A549 (cell line): ENCODE results near the gene RUNX1. TPM values are rescaled to one million over a fixed set of nuclear protein-coding genes. Genes with fewer than 3 reads are reported as not detected.

ENCODE experiments used
- ATAC-seq, 2 experiments: fragments of 200-7000 bp in 1 of 2; fragments of >200 bp in 1 of 2; cut with Nextera tagmentation in 1 of 2; cut with Tn5 transposase in 1 of 2; 3 replicates each; pipeline versions ENCODE4 v1.8.0 to v1.9.1; 2018 to 2020; ENCODE audit warnings: mild to moderate bottlenecking in 1 of 2, moderate library complexity in 1 of 2
- CTCF ChIA-PET: fragments of 300-600 bp; sonication (Branson Sonifier 250); formaldehyde crosslinking; extraction: SDS; loops from one replicate; lab custom pipeline; 2021; ENCODE audit warnings: antibody characterized with exemption, inconsistent platforms; lab: Yijun Ruan, JAX
- POLR2A ChIA-PET: fragments of 350-600 bp; formaldehyde crosslinking; extraction: SDS; loops from one replicate; lab custom pipeline; 2021; ENCODE audit warnings: antibody characterized with exemption, inconsistent platforms; lab: Yijun Ruan, JAX
- DNase-seq, 2 experiments: peaks; one replicate each; pipeline versions ENCODE4 v3.0.0 to v3.0.0-alpha.2; 2011 to 2016; ENCODE audit warnings: low read depth in 1 of 2, low spot score in 1 of 2
- FAIRE-seq: peaks from 2 replicates; lab custom pipeline; 2011; peaks lifted over from hg19 to GRCh38; lab: Jason Lieb, UNC
- H3K27ac ChIP-seq, 2 experiments: fragments of >200 bp; sonication (Bioruptor Twin); formaldehyde crosslinking; 3 replicates each; pipeline ENCODE4 v1.5.1; 2016 to 2017
- H3K4me1 ChIP-seq: fragments of >200 bp; sonication (Bioruptor Twin); formaldehyde crosslinking; 3 replicates; pipeline ENCODE4 v1.6.1; 2016
- H3K4me2 ChIP-seq: fragments of >200 bp; sonication (Bioruptor Twin); formaldehyde crosslinking; 3 replicates; pipeline ENCODE4 v1.6.1; 2016
- H3K4me3 ChIP-seq: fragments of >200 bp; sonication (Bioruptor Twin); formaldehyde crosslinking; 3 replicates; pipeline ENCODE4 v1.5.1; 2016
- H3K9me3 ChIP-seq: fragments of >200 bp; sonication (Bioruptor Twin); formaldehyde crosslinking; 3 replicates; pipeline ENCODE4 v1.6.1; 2016
- CEBPB ChIP-seq, 2 experiments: fragments of >200 bp in 1 of 2; sonication (Bioruptor Twin) in 1 of 2; formaldehyde crosslinking in 1 of 2; IDR thresholded peaks; 2 replicates each; pipeline ENCODE4 v1.6.1; 2012 to 2016
- CHD2 ChIP-seq: fragments of 150-350 bp; IDR thresholded peaks from 2 replicates; pipeline ENCODE4 v1.6.1; 2014; ENCODE audit warnings: low read length; ENCODE audit not compliant: partially characterized antibody
- CHD4 ChIP-seq: fragments of 200-600 bp; sonication (generic); IDR thresholded peaks from 2 replicates; pipeline ENCODE4 v1.6.1; 2016; ENCODE audit warnings: antibody characterized with exemption, mild to moderate bottlenecking, borderline replicate concordance
- EP300 ChIP-seq, 2 experiments: fragments of >200 bp; sonication (Bioruptor Twin); formaldehyde crosslinking; IDR thresholded peaks; 2 replicates in 1 of 2; 3 replicates in 1 of 2; pipeline ENCODE4 v1.6.1; 2016 to 2017
- FOSB ChIP-seq: fragments of 250-450 bp; sonication (Bioruptor Pico); IDR thresholded peaks from 2 replicates; pipeline ENCODE4 v1.5.0; 2020; ENCODE audit warnings: mild to moderate bottlenecking, moderate library complexity
- FOSL2 ChIP-seq, 2 experiments: fragments of 450-650 bp in 1 of 2; fragments of >200 bp in 1 of 2; sonication (Bioruptor Twin) in 1 of 2; formaldehyde crosslinking; IDR thresholded peaks; 2 replicates each; pipeline versions ENCODE4 v1.5.0 to v1.6.1; 2016 to 2020; ENCODE audit warnings: mild to moderate bottlenecking in 1 of 2, moderate library complexity in 1 of 2
- FOXS1 ChIP-seq: fragments of 250-450 bp; sonication (Bioruptor Pico); IDR thresholded peaks from 2 replicates; pipeline ENCODE4 v1.5.0; 2020; ENCODE audit warnings: mild to moderate bottlenecking, moderate library complexity
- HOXA7 ChIP-seq: fragments of 250-450 bp; sonication (Bioruptor Pico); IDR thresholded peaks from 2 replicates; pipeline ENCODE4 v1.5.0; 2020; ENCODE audit warnings: mild to moderate bottlenecking, moderate library complexity
- HOXB5 ChIP-seq: fragments of 250-450 bp; sonication (Bioruptor Pico); IDR thresholded peaks from 2 replicates; pipeline ENCODE4 v1.5.0; 2020; ENCODE audit warnings: mild to moderate bottlenecking, moderate library complexity
- KDM5A ChIP-seq: fragments of 200-600 bp; sonication (generic); IDR thresholded peaks from 2 replicates; pipeline ENCODE4 v1.6.1; 2016; ENCODE audit warnings: antibody characterized with exemption, mild to moderate bottlenecking
- MAFK ChIP-seq: fragments of 450-650 bp; IDR thresholded peaks from 2 replicates; pipeline ENCODE4 v1.6.1; 2014; ENCODE audit not compliant: partially characterized antibody
- MYC ChIP-seq: IDR thresholded peaks from 2 replicates; pipeline ENCODE4 v1.6.1; 2012; ENCODE audit warnings: mild to moderate bottlenecking, inconsistent platforms, low read length, improper control_type of control experiment, borderline replicate concordance
- POLR2A ChIP-seq: IDR thresholded peaks from 2 replicates; pipeline ENCODE4 v1.6.1; 2012; ENCODE audit warnings: mild to moderate bottlenecking, low read length
- POLR2AphosphoS2 ChIP-seq: conservative IDR thresholded peaks from 2 replicates; pipeline ENCODE4 v1.6.1; 2012; ENCODE audit warnings: low read length, improper control_type of control experiment, inconsistent platforms
- RARB ChIP-seq: fragments of 250-450 bp; sonication (Bioruptor Pico); IDR thresholded peaks from 2 replicates; pipeline ENCODE4 v1.8.0; 2021; ENCODE audit warnings: mild to moderate bottlenecking, moderate library complexity
- RCOR1 ChIP-seq: fragments of 150-350 bp; IDR thresholded peaks from 2 replicates; pipeline ENCODE4 v1.6.1; 2014; ENCODE audit warnings: antibody characterized with exemption, low read length, low read depth
- RNF2 ChIP-seq: fragments of 200-600 bp; sonication (generic); IDR thresholded peaks from 2 replicates; pipeline ENCODE4 v1.6.1; 2016; ENCODE audit warnings: low read depth, mild to moderate bottlenecking, antibody characterized with exemption, moderate library complexity, borderline replicate concordance
- SMC3 ChIP-seq: fragments of >200 bp; sonication (Bioruptor Twin); formaldehyde crosslinking; IDR thresholded peaks from 3 replicates; pipeline ENCODE4 v1.6.1; 2018; ENCODE audit warnings: inconsistent platforms
- TP53 ChIP-seq: fragments of 250-450 bp; sonication (Bioruptor Pico); IDR thresholded peaks from 2 replicates; pipeline ENCODE4 v1.5.0; 2021; ENCODE audit warnings: mild to moderate bottlenecking, moderate library complexity
- WGBS: methylation state at CpG from one replicate; pipeline ENCODE4 v1.1.6; 2017; ENCODE audit errors: missing lambda C conversion rate; 5-methylcytosine and 5-hydroxymethylcytosine counted together
- polyA plus RNA-seq, 4 experiments: library from polyadenylated mRNA; depleted of rRNA in 3 of 4; stranded (reverse); fragments of >200 nt; fragmentation: RNase III in 1 of 4; extraction: RNeasy Plus Mini Kit Qiagen cat#74134 plus additional on column Dnase treatment in 1 of 4; gene quantifications; 2 replicates in 3 of 4; 3 replicates in 1 of 4; pipeline ENCODE4 v1.2.3, GENCODE V29; 2011 to 2017
- TF ChIP-seq, protein P1 (sequence below): fragments of >200 bp; sonication (Bioruptor Twin); formaldehyde crosslinking; IDR thresholded peaks from 3 replicates; pipeline ENCODE4 v1.6.1; 2016
- TF ChIP-seq, protein P2 (sequence below): fragments of >200 bp; sonication (Bioruptor Twin); formaldehyde crosslinking; IDR thresholded peaks from 2 replicates; pipeline ENCODE4 v1.6.1; 2016
- TF ChIP-seq, protein P3 (sequence below): fragments of 150-350 bp; IDR thresholded peaks from 2 replicates; pipeline ENCODE4 v1.6.1; 2014; ENCODE audit warnings: low read depth, mild to moderate bottlenecking, low read length
- TF ChIP-seq, protein P4 (sequence below): IDR thresholded peaks from 2 replicates; pipeline ENCODE4 v1.6.1; 2012

Gene RUNX1
- polyA plus RNA-seq, 2 of the 4 experiments (the other 2 are of a cell fraction): 5.5 TPM

DNA sequence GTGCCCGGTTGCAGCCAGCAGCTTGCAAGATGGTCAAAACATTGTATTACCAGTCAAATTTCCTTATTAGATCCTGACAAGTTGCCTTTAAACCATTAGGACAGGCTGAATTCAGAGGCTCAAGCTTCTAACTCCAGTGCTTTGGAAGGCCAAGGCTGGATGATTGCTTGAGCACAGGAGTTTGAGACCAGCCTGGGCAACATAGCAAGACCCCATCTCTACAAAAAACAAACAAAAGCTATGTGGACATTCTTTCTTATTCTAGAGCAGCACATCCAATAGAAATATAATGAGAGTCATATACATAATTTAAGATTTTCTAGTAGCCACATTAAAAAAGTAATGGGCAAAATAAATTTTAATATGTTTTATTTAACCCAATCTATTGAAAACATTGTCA, 149.3 kb downstream of the RUNX1 start:
- TF ChIP-seq, protein P1, sequence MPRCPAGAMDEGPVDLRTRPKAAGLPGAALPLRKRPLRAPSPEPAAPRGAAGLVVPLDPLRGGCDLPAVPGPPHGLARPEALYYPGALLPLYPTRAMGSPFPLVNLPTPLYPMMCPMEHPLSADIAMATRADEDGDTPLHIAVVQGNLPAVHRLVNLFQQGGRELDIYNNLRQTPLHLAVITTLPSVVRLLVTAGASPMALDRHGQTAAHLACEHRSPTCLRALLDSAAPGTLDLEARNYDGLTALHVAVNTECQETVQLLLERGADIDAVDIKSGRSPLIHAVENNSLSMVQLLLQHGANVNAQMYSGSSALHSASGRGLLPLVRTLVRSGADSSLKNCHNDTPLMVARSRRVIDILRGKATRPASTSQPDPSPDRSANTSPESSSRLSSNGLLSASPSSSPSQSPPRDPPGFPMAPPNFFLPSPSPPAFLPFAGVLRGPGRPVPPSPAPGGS: no peak
- no peak for TF ChIP-seq MYC
- no peak for TF ChIP-seq FOXS1 (CRISPR knock-in tag)
- TF ChIP-seq SMC3: no peak
- no peak for TF ChIP-seq POLR2AphosphoS2
- no peak for TF ChIP-seq FOSB (CRISPR knock-in tag)
- no peak for TF ChIP-seq EP300 (IDR thresholded peaks at IDR 0.05)
- no peak for TF ChIP-seq FOSL2 (IDR thresholded peaks at IDR 0.05)
- TF ChIP-seq FOSL2 (CRISPR knock-in tag; IDR thresholded peaks at IDR 0.05): no peak
- TF ChIP-seq MAFK: no peak
- no peak for TF ChIP-seq CHD2
- TF ChIP-seq KDM5A: no peak
- TF ChIP-seq, protein P2, sequence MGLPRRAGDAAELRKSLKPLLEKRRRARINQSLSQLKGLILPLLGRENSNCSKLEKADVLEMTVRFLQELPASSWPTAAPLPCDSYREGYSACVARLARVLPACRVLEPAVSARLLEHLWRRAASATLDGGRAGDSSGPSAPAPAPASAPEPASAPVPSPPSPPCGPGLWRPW: no peak
- no peak for TF ChIP-seq RARB (CRISPR knock-in tag)
- no peak for TF ChIP-seq RCOR1
- TF ChIP-seq, protein P3, sequence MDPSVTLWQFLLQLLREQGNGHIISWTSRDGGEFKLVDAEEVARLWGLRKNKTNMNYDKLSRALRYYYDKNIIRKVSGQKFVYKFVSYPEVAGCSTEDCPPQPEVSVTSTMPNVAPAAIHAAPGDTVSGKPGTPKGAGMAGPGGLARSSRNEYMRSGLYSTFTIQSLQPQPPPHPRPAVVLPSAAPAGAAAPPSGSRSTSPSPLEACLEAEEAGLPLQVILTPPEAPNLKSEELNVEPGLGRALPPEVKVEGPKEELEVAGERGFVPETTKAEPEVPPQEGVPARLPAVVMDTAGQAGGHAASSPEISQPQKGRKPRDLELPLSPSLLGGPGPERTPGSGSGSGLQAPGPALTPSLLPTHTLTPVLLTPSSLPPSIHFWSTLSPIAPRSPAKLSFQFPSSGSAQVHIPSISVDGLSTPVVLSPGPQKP: no peak
- TF ChIP-seq HOXA7 (CRISPR knock-in tag): no peak
- no peak for TF ChIP-seq CEBPB (IDR thresholded peaks at IDR 0.05)
- TF ChIP-seq POLR2A: no peak

DNA sequence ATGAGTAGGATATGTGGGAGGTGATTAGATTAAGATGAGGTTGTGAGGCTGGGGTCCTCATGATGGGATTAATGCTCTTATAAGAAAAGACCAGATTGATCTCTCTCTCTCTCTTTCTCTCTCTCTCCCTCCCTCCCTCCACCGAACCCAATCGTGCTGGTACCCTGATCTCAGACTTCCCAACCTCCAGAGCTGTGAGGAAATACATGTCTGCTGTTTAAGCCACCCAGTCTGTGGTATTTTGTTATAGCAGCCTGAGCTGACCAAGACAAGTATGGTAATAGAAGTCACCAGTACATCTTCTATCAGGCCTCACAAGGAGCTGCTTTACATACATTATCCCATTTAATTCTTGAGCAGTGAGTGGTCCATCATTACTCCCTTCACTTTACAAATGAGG, 149.8 kb downstream of the RUNX1 start:
- ATAC-seq (no peak), DNase-seq (no peak), FAIRE-seq (no peak)
- Histone ChIP-seq H3K4me2 (no peak overlapping the region), H3K27ac (no peak overlapping the region), H3K9me3 (no peaks in the 10 kb centered on the region), H3K4me1 (no peaks in the 10 kb centered on the region), H3K4me3 (no peak overlapping the region)
- 43% methylated on average over 2 of the region's 2 CpGs for WGBS
- TF ChIP-seq CHD4 (no peak), RNF2 (no peak), TP53 (CRISPR knock-in tag) (no peak), HOXB5 (CRISPR knock-in tag) (no peak)
- TF ChIP-seq, protein P4, sequence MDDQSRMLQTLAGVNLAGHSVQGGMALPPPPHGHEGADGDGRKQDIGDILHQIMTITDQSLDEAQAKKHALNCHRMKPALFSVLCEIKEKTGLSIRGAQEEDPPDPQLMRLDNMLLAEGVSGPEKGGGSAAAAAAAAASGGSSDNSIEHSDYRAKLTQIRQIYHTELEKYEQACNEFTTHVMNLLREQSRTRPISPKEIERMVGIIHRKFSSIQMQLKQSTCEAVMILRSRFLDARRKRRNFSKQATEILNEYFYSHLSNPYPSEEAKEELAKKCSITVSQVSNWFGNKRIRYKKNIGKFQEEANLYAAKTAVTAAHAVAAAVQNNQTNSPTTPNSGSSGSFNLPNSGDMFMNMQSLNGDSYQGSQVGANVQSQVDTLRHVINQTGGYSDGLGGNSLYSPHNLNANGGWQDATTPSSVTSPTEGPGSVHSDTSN: no peak
- TF ChIP-seq, protein P3: no peak
- POLR2A ChIA-PET: no interaction called here
- CTCF ChIA-PET: interaction anchor here (0.7 to 1.2 kb wide), 2 partner anchors 10 to 501 kb away, joined by 3 read pairs; no protein-coding TSS in a partner anchor

More for the DNA sequence above, 149.3 kb downstream of the RUNX1 start:
- POLR2A ChIA-PET: no interaction called here
- no peaks in the 10 kb centered on the region for H3K9me3 ChIP-seq
- CTCF ChIA-PET: interaction anchor here (0.7 to 3.4 kb wide), 2 partner anchors 10 to 151 kb away, joined by 3 to 10 read pairs; no protein-coding TSS in a partner anchor
- H3K4me3 ChIP-seq: no peak overlapping the region
- no peak overlapping the region for H3K4me2 ChIP-seq
- H3K4me1 ChIP-seq: no peaks in the 10 kb centered on the region
- 71% methylated on average over 1 of the region's 1 CpG for WGBS
- no peak for ATAC-seq
- H3K27ac ChIP-seq: no peak overlapping the region
- no peak for FAIRE-seq
- DNase-seq: no peak
